Heart left ventricle (tissue), 16 donors: Measurements from ENCODE around the gene HBE1. TPM values are rescaled to one million over a fixed set of nuclear protein-coding genes. Genes with fewer than 3 reads are reported as not detected.

Experiments used
- ATAC-seq, 4 donors: fragments of 200-7000 bp; cut with Tn5 transposase; one replicate each; pipeline ENCODE4 v1.9.1; 2020 to 2022; ENCODE audit warnings: moderate library complexity in 4 of 4, mild to moderate bottlenecking in 3 of 4, moderate number of reproducible peaks in 1 of 4
- DNase-seq, 5 donors: peaks; one replicate each; pipeline ENCODE4 v3.0.0-alpha.2; 2020
- H3K27ac ChIP-seq, 12 donors: fragments of 200-600 bp; sonication (generic) in 4 of 12; one replicate each; pipeline versions ENCODE4 v1.5.0 to v1.8.0; 2016 to 2022; ENCODE audit warnings: mild to moderate bottlenecking in 2 of 12
- H3K27me3 ChIP-seq, 9 donors: fragments of 200-600 bp; sonication (generic) in 2 of 9; one replicate each; pipeline versions ENCODE4 v1.5.1 to v1.8.0; 2016 to 2022; ENCODE audit warnings: mild to moderate bottlenecking in 3 of 9
- H3K36me3 ChIP-seq, 9 donors: fragments of 200-600 bp; sonication (generic) in 2 of 9; one replicate each; pipeline versions ENCODE4 v1.5.0 to v1.8.0; 2018 to 2022; ENCODE audit warnings: mild to moderate bottlenecking in 2 of 9
- H3K4me1 ChIP-seq, 12 donors: fragments of 200-600 bp; sonication (generic) in 4 of 12; one replicate each; pipeline versions ENCODE4 v1.5.0 to v1.8.0; 2016 to 2022; ENCODE audit warnings: mild to moderate bottlenecking in 3 of 12
- H3K4me3 ChIP-seq, 12 donors: fragments of 200-600 bp; sonication (generic) in 4 of 12; one replicate each; pipeline versions ENCODE4 v1.5.0 to v1.8.0; 2017 to 2022; ENCODE audit warnings: mild to moderate bottlenecking in 9 of 12, moderate library complexity in 4 of 12
- H3K9me3 ChIP-seq, 12 donors: fragments of 200-600 bp; sonication (generic) in 4 of 12; one replicate each; pipeline versions ENCODE4 v1.5.0 to v1.8.0; 2016 to 2022; ENCODE audit warnings: mild to moderate bottlenecking in 1 of 12
- CTCF ChIP-seq, 12 donors: fragments of 200-600 bp; sonication (generic) in 4 of 12; IDR thresholded peaks; one replicate each; pipeline versions ENCODE4 v1.5.0 to v1.8.0; 2018 to 2022; ENCODE audit warnings: antibody characterized with exemption in 12 of 12, mild to moderate bottlenecking in 5 of 12
- POLR2A ChIP-seq, 2 donors: fragments of 450-650 bp; IDR thresholded peaks; one replicate each; pipeline ENCODE4 v1.6.1; 2017; ENCODE audit warnings: antibody characterized with exemption in 2 of 2, mild to moderate bottlenecking in 2 of 2, moderate library complexity in 2 of 2
- WGBS, 4 donors: extraction: QIAGEN DNeasy Blood & Tissue Kit in 2 of 4; methylation state at CpG; one replicate each; pipeline versions ENCODE4 v1.1.5 to v1.1.7; 2013 to 2018; 5-methylcytosine and 5-hydroxymethylcytosine counted together
- intact Hi-C, 10 donors: fragments of 100-400 bp; cut with DNase I; formaldehyde crosslinking; loops; one replicate each; pipeline versions ENCODE4 v1.11.1 to v1.14.2; 2022
- polyA plus RNA-seq, 2 donors: library from polyadenylated mRNA; stranded (reverse); fragments of 200-250 nt; gene quantifications; one replicate each; pipeline ENCODE4 v1.2.3, GENCODE V29; 2013
- total RNA-seq, 9 donors: library from RNA; depleted of rRNA in 2 of 9; stranded (reverse); fragments of >200 nt in 2 of 9; fragmentation: NEBNext Ultra II Directional in 3 of 9; extraction: Animal tissue kit (Norgen Biotek cat#: 25700) in 3 of 9; gene quantifications; one replicate each; pipeline versions ENCODE4 v1.1.0 to v1.2.4, GENCODE V29; 2016 to 2023
- donor health status: ischemic (EF 13 %, LVEDD 7.1; RV severe dilation, severe dysfunction).
- donor health status: healthy with polysubstance abuse.
- donor health status: DM: no; HTN: yes; CAD: no.
- donor health status: DM: no; HTN: no; CAD: no.
- donor health status: ischemic (EF 25% LVEDD 6.9; RV normal size, moderate dysfunction).
- donor health status: ischemic (EF 25% LVEDD 5.7; RV mildly dilated, moderate dysfunction).
- donor health status: healthy.
- donor health status: DM: yes; HTN: yes; CAD: no.
- donor health status: ischemic (EF 35%, LVEDD 5.7; RV mildly dilated, moderate dysfunction).
- donor health status: nonischemic (EF 11% LVEDD 7.7; RV severe dilation, severe dysfunction).
- donor health status: DM: yes; HTN: yes; CAD: no.
- donor health status: PGD.
- donor health status: ischemic (EF 29% LVEDD 5.4; RV normal size, mild dysfunction).
- donor health status: nonischemic (EF 23%, LVEDD 6.1; RV moderate dilation, normal function).

Gene HBE1
- total and polyA plus RNA-seq, 11 donors = not detected

DNA sequence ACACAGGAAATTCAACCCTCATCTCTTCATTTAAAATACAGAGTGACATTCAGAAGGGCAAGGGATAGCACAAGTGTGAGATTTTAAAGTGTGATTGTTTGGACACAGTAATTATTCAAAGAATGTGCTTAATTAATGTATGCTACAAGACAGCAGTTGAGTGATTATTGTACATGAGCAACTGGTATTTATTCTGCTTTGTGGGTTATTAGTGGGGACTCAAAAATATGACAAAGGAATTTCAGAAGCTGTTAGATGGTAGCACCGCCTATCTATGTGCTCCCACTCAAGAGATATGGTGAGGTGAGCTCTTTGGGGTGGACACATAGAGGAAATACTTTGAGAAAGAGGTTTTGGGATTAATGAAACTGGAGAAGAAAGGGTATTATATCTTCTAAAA, 29.7 kb downstream of the HBE1 start:
- Histone ChIP-seq H3K36me3 (no peaks in the 10 kb centered on the region), H3K9me3 (no peaks in the 10 kb centered on the region), H3K4me1 (no peaks in the 10 kb centered on the region), H3K4me3 (no peak overlapping the region), H3K27ac (no peak overlapping the region), H3K27me3 (peaks cover 0 to 3% (median 0%) of the 10 kb centered on the region in 9 donors)
- no peak for ATAC-seq
- WGBS, 4 donors = 71 to 88% (median 80%) methylated on average over 1 of the region's 1 CpG
- intact Hi-C loops = no loop called here
- DNase-seq = no peak
- TF ChIP-seq POLR2A (IDR thresholded peaks at IDR 0.05) = no peak
- no peak for TF ChIP-seq CTCF (IDR thresholded peaks at IDR 0.05)

- Histone ChIP-seq H3K27ac (no peak overlapping the region), H3K9me3 (no peaks in the 10 kb centered on the region), H3K4me1 (no peaks in the 10 kb centered on the region), H3K36me3 (no peaks in the 10 kb centered on the region), H3K27me3 (peaks cover 0 to 3% (median 0%) of the 10 kb centered on the region in 9 donors), H3K4me3 (no peak overlapping the region)
- intact Hi-C loops = no loop called here
- DNase-seq (no peak), ATAC-seq (no peak)
- TF ChIP-seq POLR2A (IDR thresholded peaks at IDR 0.05) = no peak
- no peak for TF ChIP-seq CTCF (IDR thresholded peaks at IDR 0.05)
Observed at GRCh38 chr11:5239046-5239445, 30.7 kb downstream of the HBE1 start.

- DNase-seq = no peak
- intact Hi-C loops = no loop called here
- no peak for TF ChIP-seq CTCF (IDR thresholded peaks at IDR 0.05)
- TF ChIP-seq POLR2A (IDR thresholded peaks at IDR 0.05) = no peak
- Histone ChIP-seq H3K4me3 (no peak overlapping the region), H3K27ac (no peak overlapping the region), H3K4me1 (no peaks in the 10 kb centered on the region), H3K27me3 (peaks cover 0 to 3% (median 0%) of the 10 kb centered on the region in 9 donors), H3K36me3 (no peaks in the 10 kb centered on the region), H3K9me3 (no peaks in the 10 kb centered on the region)
- ATAC-seq = no peak
- 41 to 54% (median 47%) methylated on average over 2 of the region's 2 CpGs for WGBS, 4 donors
Observed at GRCh38 chr11:5238486-5238885, 31.3 kb downstream of the HBE1 start.

- Histone ChIP-seq H3K4me1 (no peaks in the 10 kb centered on the region), H3K4me3 (no peak overlapping the region), H3K27ac (no peak overlapping the region), H3K27me3 (peaks cover 0 to 3% (median 0%) of the 10 kb centered on the region in 9 donors), H3K9me3 (no peaks in the 10 kb centered on the region), H3K36me3 (no peaks in the 10 kb centered on the region)
- no peak for DNase-seq
- WGBS, 4 donors = 78 to 94% (median 89%) methylated on average over 1 to 2 of the region's 2 CpGs
- intact Hi-C loops = no loop called here
- TF ChIP-seq CTCF (IDR thresholded peaks at IDR 0.05) (no peak), POLR2A (IDR thresholded peaks at IDR 0.05) (no peak)
- ATAC-seq = no peak
Observed at GRCh38 chr11:5237420-5237819, 32.3 kb downstream of the HBE1 start.
